SH-SY5Y (cell line): Measurements from ENCODE around the gene FAM177B.

Source experiments
- GATA2 ChIP-seq: IDR thresholded peaks from 2 replicates; pipeline ENCODE4 v1.6.1; 2011; ENCODE audit warnings: mild to moderate bottlenecking, low read depth, low read length
- GATA3 ChIP-seq: IDR thresholded peaks from 2 replicates; pipeline ENCODE4 v1.6.1; 2011; ENCODE audit warnings: low read depth, mild to moderate bottlenecking, low read length, moderate library complexity

DNA sequence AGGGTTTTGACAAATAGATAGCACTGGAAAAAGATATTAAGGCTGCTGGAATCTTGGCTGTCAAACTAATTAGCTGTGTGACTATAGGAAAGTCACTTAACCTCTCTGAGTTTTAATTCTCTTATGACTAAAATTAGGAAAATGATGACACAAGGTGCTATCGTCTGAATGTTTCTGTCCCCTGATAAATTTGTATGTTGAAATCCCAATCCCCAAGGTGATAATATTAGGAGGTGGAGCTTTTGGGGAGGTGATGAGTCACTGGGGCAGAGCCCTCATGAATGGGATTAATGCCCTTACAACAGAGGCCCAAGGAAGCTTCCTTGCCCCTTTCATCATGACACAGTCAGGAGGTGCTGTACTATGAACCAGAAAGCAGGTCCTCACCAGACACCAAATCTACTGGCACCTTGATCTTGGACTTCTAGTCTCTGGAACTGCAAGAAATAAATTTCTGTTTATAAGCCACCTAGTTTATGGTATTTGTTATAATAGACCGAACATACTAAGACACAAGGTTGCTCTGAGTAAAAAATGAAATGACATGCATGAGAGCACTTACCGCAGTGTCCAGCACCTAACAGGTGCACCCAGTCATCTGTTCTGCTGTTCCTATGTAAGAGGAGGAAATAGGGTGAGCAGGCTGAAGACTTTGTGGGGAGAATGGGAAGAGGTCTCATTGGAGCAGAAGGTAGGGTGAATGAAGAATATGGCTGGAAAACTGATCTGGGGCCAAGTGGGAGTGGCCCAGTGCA lies 51.6 kb downstream of the FAM177B start:
- TF ChIP-seq GATA2 (no peak), GATA3 (no peak)
